Smooth muscle cell (in vitro differentiated cells): ENCODE measurements around the gene ANO1. TPM values are rescaled to one million over a fixed set of nuclear protein-coding genes. Genes with fewer than 3 reads are reported as not detected.

Source experiments
- DNase-seq: peaks from one replicate; lab custom pipeline; 2025; ENCODE audit not compliant: unreplicated experiment; lab: John Stamatoyannopoulos, UW
- H2AFZ ChIP-seq: fragments of 200-600 bp; sonication (generic); 2 replicates; pipeline ENCODE4 v1.6.0; 2016; ENCODE audit warnings: antibody characterized with exemption, low read depth, mild to moderate bottlenecking
- H3F3A ChIP-seq: fragments of 200-600 bp; sonication (generic); 2 replicates; pipeline ENCODE4 v1.6.0; 2017; ENCODE audit warnings: antibody characterized with exemption, low read depth
- H3K27ac ChIP-seq: fragments of 200-600 bp; sonication (generic); 2 replicates; pipeline ENCODE4 v1.5.1; 2016; ENCODE audit warnings: low read depth, mild to moderate bottlenecking
- H3K27me3 ChIP-seq: fragments of 200-600 bp; sonication (generic); 2 replicates; pipeline ENCODE4 v1.6.1; 2016; ENCODE audit warnings: low read depth, mild to moderate bottlenecking
- H3K36me3 ChIP-seq: fragments of 200-600 bp; sonication (generic); 2 replicates; pipeline ENCODE4 v1.5.1; 2016; ENCODE audit warnings: low read depth
- H3K4me1 ChIP-seq: fragments of 200-600 bp; sonication (generic); 2 replicates; pipeline ENCODE4 v1.5.1; 2016; ENCODE audit warnings: low read depth
- H3K4me2 ChIP-seq: fragments of 200-600 bp; sonication (generic); 2 replicates; pipeline ENCODE4 v1.6.0; 2016; ENCODE audit warnings: mild to moderate bottlenecking
- H3K4me3 ChIP-seq: fragments of 200-600 bp; sonication (generic); 2 replicates; pipeline ENCODE4 v1.5.1; 2016; ENCODE audit warnings: mild to moderate bottlenecking
- H3K79me2 ChIP-seq: fragments of 200-600 bp; sonication (generic); 2 replicates; pipeline ENCODE4 v1.6.0; 2016; ENCODE audit warnings: low read depth, mild to moderate bottlenecking
- H3K9ac ChIP-seq: fragments of 200-600 bp; sonication (generic); 2 replicates; pipeline ENCODE4 v1.6.0; 2016; ENCODE audit warnings: low read depth
- H3K9me3 ChIP-seq: fragments of 200-600 bp; sonication (generic); replicated peaks from 2 replicates; pipeline ENCODE4 v1.5.1; 2016; ENCODE audit warnings: low read depth
- H4K20me1 ChIP-seq: fragments of 200-600 bp; sonication (generic); 2 replicates; pipeline ENCODE4 v1.6.0; 2016; ENCODE audit warnings: low read depth
- CTCF ChIP-seq: fragments of 200-600 bp; sonication (generic); IDR thresholded peaks from 2 replicates; pipeline ENCODE4 v1.5.1; 2017; ENCODE audit warnings: borderline replicate concordance, mild to moderate bottlenecking, antibody characterized with exemption; ENCODE audit not compliant: insufficient read depth, poor library complexity, severe bottlenecking
- WGBS: methylation state at CpG from one replicate; pipeline ENCODE4 v1.1.7; 2016; ENCODE audit warnings: low lambda C conversion rate; 5-methylcytosine and 5-hydroxymethylcytosine counted together
- polyA plus RNA-seq: library from polyadenylated mRNA; unstranded; fragments of >200 nt; fragmentation: Nextera tagmentation; extraction: Ambion mirVana; gene quantifications from 2 replicates; pipeline ENCODE4 v1.2.1, GENCODE V29; 2016
- total RNA-seq: library from RNA; depleted of rRNA; stranded (reverse); fragments of >200 nt; gene quantifications from 2 replicates; pipeline ENCODE4 v1.2.3, GENCODE V29; 2014

Gene ANO1
- total and polyA plus RNA-seq, 2 experiments from 2014 or later, result 93.4 to 133 TPM

- H3K79me2 ChIP-seq, result no peaks in the 10 kb centered on the region
- no peaks in the 10 kb centered on the region for H3K36me3 ChIP-seq
- H3K9me3 ChIP-seq, result no peaks in the 10 kb centered on the region
- no peak overlapping the region for H3K4me3 ChIP-seq
- H2AFZ ChIP-seq, result no peak overlapping the region
- WGBS, result 90% methylated on average over 24 of the region's 24 CpGs
- TF ChIP-seq CTCF, result no peak
- no peaks in the 10 kb centered on the region for H3K4me1 ChIP-seq
- no peak overlapping the region for H3K4me2 ChIP-seq
- no peak overlapping the region for H3K9ac ChIP-seq
- no peaks in the 10 kb centered on the region for H3K27me3 ChIP-seq
- DNase-seq, result no peak
- no peaks in the 10 kb centered on the region for H4K20me1 ChIP-seq
- no peak overlapping the region for H3K27ac ChIP-seq
- no peaks in the 10 kb centered on the region for H3F3A ChIP-seq
These were observed 81.8 kb downstream of the ANO1 start for GRCh38 chr11:70159627-70160570.

GRCh38 chr11:70161043-70161625, 83.0 kb downstream of the ANO1 start:
- no peaks in the 10 kb centered on the region for H3F3A ChIP-seq
- no peaks in the 10 kb centered on the region for H3K4me1 ChIP-seq
- H3K4me2 ChIP-seq, result no peak overlapping the region
- H3K4me3 ChIP-seq, result no peak overlapping the region
- no peak overlapping the region for H3K9ac ChIP-seq
- H3K27ac ChIP-seq, result no peak overlapping the region
- WGBS, result 97% methylated on average over 17 of the region's 17 CpGs
- TF ChIP-seq CTCF, result no peak
- DNase-seq, result no peak
- H3K36me3 ChIP-seq, result no peaks in the 10 kb centered on the region
- H2AFZ ChIP-seq, result no peak overlapping the region
- H4K20me1 ChIP-seq, result no peaks in the 10 kb centered on the region
- H3K27me3 ChIP-seq, result no peaks in the 10 kb centered on the region
- no peaks in the 10 kb centered on the region for H3K9me3 ChIP-seq
- no peaks in the 10 kb centered on the region for H3K79me2 ChIP-seq

GRCh38 chr11:70164705-70165104, 86.6 kb downstream of the ANO1 start:
- Histone ChIP-seq H3K4me3 (no peak overlapping the region), H3K79me2 (no peaks in the 10 kb centered on the region), H3K9ac (no peak overlapping the region), H2AFZ (no peak overlapping the region), H3K4me2 (no peak overlapping the region), H3F3A (no peaks in the 10 kb centered on the region), H3K36me3 (no peaks in the 10 kb centered on the region), H3K9me3 (no peaks in the 10 kb centered on the region), H4K20me1 (no peaks in the 10 kb centered on the region), H3K27me3 (no peaks in the 10 kb centered on the region), H3K27ac (no peak overlapping the region), H3K4me1 (no peaks in the 10 kb centered on the region)
- TF ChIP-seq CTCF, result no peak
- WGBS, result 90% methylated on average over 10 of the region's 10 CpGs
- DNase-seq, result no peak

GRCh38 chr11:70167120-70167519, 89.0 kb downstream of the ANO1 start:
- Histone ChIP-seq H3K4me3 (no peak overlapping the region), H3K36me3 (no peaks in the 10 kb centered on the region), H3K4me1 (no peaks in the 10 kb centered on the region), H3K4me2 (no peak overlapping the region), H2AFZ (no peak overlapping the region), H3K9ac (no peak overlapping the region), H3F3A (no peaks in the 10 kb centered on the region), H3K27ac (no peak overlapping the region), H3K9me3 (no peaks in the 10 kb centered on the region), H3K27me3 (no peaks in the 10 kb centered on the region), H4K20me1 (no peaks in the 10 kb centered on the region), H3K79me2 (no peaks in the 10 kb centered on the region)
- no peak for DNase-seq
- 94% methylated on average over 9 of the region's 9 CpGs for WGBS
- no peak for TF ChIP-seq CTCF
